GM23338 (cell line): ENCODE results near the gene RNF145. TPM values are rescaled to one million over a fixed set of nuclear protein-coding genes. Genes with fewer than 3 reads are reported as not detected.

ENCODE experiments used
- ATAC-seq: fragments of 200-7000 bp; cut with Tn5 transposase; 3 replicates; pipeline ENCODE4 v1.9.1; 2020
- DNase-seq: peaks from one replicate; pipeline ENCODE4 v3.0.0-alpha.2; 2015; ENCODE audit warnings: low spot score
- H2AFZ ChIP-seq: fragments of 200-600 bp; sonication (generic); 2 replicates; pipeline ENCODE4 v1.8.0; 2016; ENCODE audit warnings: antibody characterized with exemption, mild to moderate bottlenecking, moderate library complexity
- H3F3A ChIP-seq: fragments of 200-600 bp; sonication (generic); replicated peaks from 2 replicates; pipeline ENCODE4 v1.8.0; 2017; ENCODE audit warnings: antibody characterized with exemption, mixed run types, low read depth
- H3K27ac ChIP-seq: fragments of 200-600 bp; sonication (generic); 2 replicates; pipeline ENCODE4 v1.6.1; 2016; ENCODE audit warnings: low read depth
- H3K27me3 ChIP-seq: fragments of 200-600 bp; sonication (generic); 2 replicates; pipeline ENCODE4 v1.8.0; 2016; ENCODE audit warnings: mild to moderate bottlenecking, mixed run types, moderate library complexity; ENCODE audit not compliant: insufficient read depth
- H3K36me3 ChIP-seq: fragments of 200-600 bp; sonication (generic); 2 replicates; pipeline ENCODE4 v1.8.0; 2016; ENCODE audit warnings: mild to moderate bottlenecking; ENCODE audit not compliant: insufficient read depth
- H3K4me1 ChIP-seq: fragments of 200-600 bp; sonication (generic); 2 replicates; pipeline ENCODE4 v1.8.0; 2016; ENCODE audit warnings: mild to moderate bottlenecking, moderate library complexity; ENCODE audit not compliant: insufficient read depth
- H3K4me2 ChIP-seq: fragments of 200-600 bp; sonication (generic); 2 replicates; pipeline ENCODE4 v1.7.1; 2017; ENCODE audit warnings: mixed run types
- H3K4me3 ChIP-seq: fragments of 200-600 bp; sonication (generic); 2 replicates; pipeline ENCODE4 v1.6.1; 2016; ENCODE audit warnings: mixed run types
- H3K79me2 ChIP-seq: fragments of 200-600 bp; sonication (generic); replicated peaks from 2 replicates; pipeline ENCODE4 v1.8.0; 2017; ENCODE audit warnings: mild to moderate bottlenecking; ENCODE audit not compliant: insufficient read depth
- H3K9me2 ChIP-seq: fragments of 200-600 bp; sonication (generic); 2 replicates; pipeline ENCODE4 v1.8.0; 2017; ENCODE audit not compliant: insufficient read depth
- H4K20me1 ChIP-seq: fragments of 200-600 bp; sonication (generic); replicated peaks from 2 replicates; pipeline ENCODE4 v1.8.0; 2017; ENCODE audit warnings: mild to moderate bottlenecking; ENCODE audit not compliant: insufficient read depth
- H3K27ac Mint-ChIP-seq: 2 replicates; pipeline ENCODE4 v1.8.0; 2020; ENCODE audit warnings: inconsistent platforms, mild to moderate bottlenecking, moderate library complexity, mixed read lengths
- H3K27me3 Mint-ChIP-seq: 3 replicates; pipeline ENCODE4 v1.8.0; 2022; ENCODE audit warnings: low read depth, mild to moderate bottlenecking, moderate library complexity, mixed read lengths, inconsistent platforms; ENCODE audit not compliant: insufficient read depth, poor library complexity
- H3K36me3 Mint-ChIP-seq: 3 replicates; pipeline ENCODE4 v1.8.0; 2021; ENCODE audit warnings: low read depth, mild to moderate bottlenecking, inconsistent platforms, moderate library complexity, mixed read lengths
- H3K4me1 Mint-ChIP-seq: 3 replicates; pipeline ENCODE4 v1.8.0; 2020; ENCODE audit warnings: mild to moderate bottlenecking, inconsistent platforms, mixed read lengths
- H3K4me3 Mint-ChIP-seq: 3 replicates; pipeline ENCODE4 v1.8.0; 2021; ENCODE audit warnings: moderate library complexity, mild to moderate bottlenecking, inconsistent platforms, mixed read lengths
- H3K9me3 Mint-ChIP-seq: 3 replicates; pipeline ENCODE4 v1.8.0; 2020; ENCODE audit warnings: moderate library complexity, mild to moderate bottlenecking, inconsistent platforms, mixed read lengths
- CREB1 ChIP-seq: fragments of 250-450 bp; sonication (Bioruptor Pico); IDR thresholded peaks from 2 replicates; pipeline ENCODE4 v1.5.0; 2020; ENCODE audit warnings: low read depth, mild to moderate bottlenecking, moderate library complexity
- EZH2phosphoT487 ChIP-seq: fragments of 200-600 bp; sonication (generic); IDR thresholded peaks from one replicate; pipeline ENCODE4 v1.8.1; 2018; ENCODE audit warnings: antibody characterized with exemption; ENCODE audit not compliant: unreplicated experiment
- JUNB ChIP-seq: IDR thresholded peaks from one replicate; pipeline ENCODE4 v1.6.1; 2016; ENCODE audit warnings: antibody characterized with exemption; ENCODE audit not compliant: unreplicated experiment
- NANOG ChIP-seq: IDR thresholded peaks from 2 replicates; pipeline ENCODE4 v1.6.1; 2016; ENCODE audit warnings: antibody characterized with exemption, borderline replicate concordance
- POLR2AphosphoS5 ChIP-seq: IDR thresholded peaks from 2 replicates; pipeline ENCODE4 v1.6.1; 2016; ENCODE audit warnings: antibody characterized with exemption, low read depth
- REST ChIP-seq: IDR thresholded peaks from one replicate; pipeline ENCODE4 v1.6.1; 2018; ENCODE audit warnings: antibody characterized with exemption; ENCODE audit not compliant: unreplicated experiment
- ZNF114 ChIP-seq: fragments of 250-450 bp; sonication (Bioruptor Pico); IDR thresholded peaks from 2 replicates; pipeline ENCODE4 v1.5.0; 2020; ENCODE audit warnings: mild to moderate bottlenecking, moderate library complexity
- ZNF331 ChIP-seq: fragments of 250-450 bp; sonication (Bioruptor Pico); IDR thresholded peaks from 2 replicates; pipeline ENCODE4 v1.5.0; 2020; ENCODE audit warnings: low read depth, mild to moderate bottlenecking, moderate library complexity
- polyA plus RNA-seq: library from polyadenylated mRNA; unstranded; fragments of >200 nt; fragmentation: Nextera tagmentation; extraction: Ambion mirVana; gene quantifications from 2 replicates; pipeline ENCODE4 v1.2.1, GENCODE V29; 2016
- total RNA-seq: library from RNA; depleted of rRNA; stranded (reverse); fragments of >200 nt; shearing (Covaris generic); gene quantifications from 2 replicates; pipeline ENCODE4 v1.2.3, GENCODE V29; 2014
- TF ChIP-seq, protein P1 (sequence below), 2 experiments: fragments of 200-600 bp in 1 of 2; sonication (generic) in 1 of 2; conservative IDR thresholded peaks; 2 replicates each; pipeline versions ENCODE4 v1.5.1 to v1.6.1; 2016 to 2017; ENCODE audit warnings: antibody characterized with exemption in 2 of 2, low read depth in 2 of 2, mild to moderate bottlenecking in 2 of 2, moderate library complexity in 1 of 2
- TF ChIP-seq, protein P2 (sequence below): fragments of 250-450 bp; sonication (Bioruptor Pico); IDR thresholded peaks from 2 replicates; pipeline ENCODE4 v1.5.0; 2020; ENCODE audit warnings: mild to moderate bottlenecking, moderate library complexity
- TF ChIP-seq, protein P3 (sequence below): IDR thresholded peaks from 2 replicates; pipeline ENCODE4 v1.6.1; 2016; ENCODE audit warnings: antibody characterized with exemption

Gene RNF145
- total and polyA plus RNA-seq, 2 experiments from 2014 or later, result 15.6 to 43.5 TPM

DNA sequence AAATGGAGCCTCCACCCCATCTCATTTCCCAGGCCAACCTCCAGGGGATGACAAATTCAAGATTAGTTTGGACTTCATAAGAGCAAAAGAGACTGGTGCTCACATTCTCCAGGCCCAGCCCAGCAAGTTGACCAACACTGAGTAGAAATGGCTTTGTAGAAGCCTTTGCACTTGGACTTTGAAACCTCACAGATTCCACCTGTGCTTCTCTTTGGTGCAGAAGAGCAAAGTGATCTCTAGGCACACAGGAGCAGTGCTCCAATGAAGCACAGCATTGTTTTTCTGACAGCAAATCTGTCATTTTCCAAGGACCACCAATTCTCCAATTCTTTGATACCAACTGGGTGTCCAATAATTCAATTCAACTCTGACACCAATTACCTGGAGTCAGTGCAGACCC is 17.1 kb upstream of the RNF145 start:
- H3K27me3 Mint-ChIP-seq, result peaks cover 56% of the 10 kb centered on the region
- TF ChIP-seq EZH2phosphoT487, result no peak
- TF ChIP-seq POLR2AphosphoS5, result no peak
- no peak for TF ChIP-seq CREB1 (CRISPR knock-in tag)
- TF ChIP-seq, protein P1, sequence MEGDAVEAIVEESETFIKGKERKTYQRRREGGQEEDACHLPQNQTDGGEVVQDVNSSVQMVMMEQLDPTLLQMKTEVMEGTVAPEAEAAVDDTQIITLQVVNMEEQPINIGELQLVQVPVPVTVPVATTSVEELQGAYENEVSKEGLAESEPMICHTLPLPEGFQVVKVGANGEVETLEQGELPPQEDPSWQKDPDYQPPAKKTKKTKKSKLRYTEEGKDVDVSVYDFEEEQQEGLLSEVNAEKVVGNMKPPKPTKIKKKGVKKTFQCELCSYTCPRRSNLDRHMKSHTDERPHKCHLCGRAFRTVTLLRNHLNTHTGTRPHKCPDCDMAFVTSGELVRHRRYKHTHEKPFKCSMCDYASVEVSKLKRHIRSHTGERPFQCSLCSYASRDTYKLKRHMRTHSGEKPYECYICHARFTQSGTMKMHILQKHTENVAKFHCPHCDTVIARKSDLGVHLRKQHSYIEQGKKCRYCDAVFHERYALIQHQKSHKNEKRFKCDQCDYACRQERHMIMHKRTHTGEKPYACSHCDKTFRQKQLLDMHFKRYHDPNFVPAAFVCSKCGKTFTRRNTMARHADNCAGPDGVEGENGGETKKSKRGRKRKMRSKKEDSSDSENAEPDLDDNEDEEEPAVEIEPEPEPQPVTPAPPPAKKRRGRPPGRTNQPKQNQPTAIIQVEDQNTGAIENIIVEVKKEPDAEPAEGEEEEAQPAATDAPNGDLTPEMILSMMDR (conservative IDR thresholded peaks at IDR 0.05; ENCODE audit: low read depth in 2 of 2), result no peak
- TF ChIP-seq, protein P2, sequence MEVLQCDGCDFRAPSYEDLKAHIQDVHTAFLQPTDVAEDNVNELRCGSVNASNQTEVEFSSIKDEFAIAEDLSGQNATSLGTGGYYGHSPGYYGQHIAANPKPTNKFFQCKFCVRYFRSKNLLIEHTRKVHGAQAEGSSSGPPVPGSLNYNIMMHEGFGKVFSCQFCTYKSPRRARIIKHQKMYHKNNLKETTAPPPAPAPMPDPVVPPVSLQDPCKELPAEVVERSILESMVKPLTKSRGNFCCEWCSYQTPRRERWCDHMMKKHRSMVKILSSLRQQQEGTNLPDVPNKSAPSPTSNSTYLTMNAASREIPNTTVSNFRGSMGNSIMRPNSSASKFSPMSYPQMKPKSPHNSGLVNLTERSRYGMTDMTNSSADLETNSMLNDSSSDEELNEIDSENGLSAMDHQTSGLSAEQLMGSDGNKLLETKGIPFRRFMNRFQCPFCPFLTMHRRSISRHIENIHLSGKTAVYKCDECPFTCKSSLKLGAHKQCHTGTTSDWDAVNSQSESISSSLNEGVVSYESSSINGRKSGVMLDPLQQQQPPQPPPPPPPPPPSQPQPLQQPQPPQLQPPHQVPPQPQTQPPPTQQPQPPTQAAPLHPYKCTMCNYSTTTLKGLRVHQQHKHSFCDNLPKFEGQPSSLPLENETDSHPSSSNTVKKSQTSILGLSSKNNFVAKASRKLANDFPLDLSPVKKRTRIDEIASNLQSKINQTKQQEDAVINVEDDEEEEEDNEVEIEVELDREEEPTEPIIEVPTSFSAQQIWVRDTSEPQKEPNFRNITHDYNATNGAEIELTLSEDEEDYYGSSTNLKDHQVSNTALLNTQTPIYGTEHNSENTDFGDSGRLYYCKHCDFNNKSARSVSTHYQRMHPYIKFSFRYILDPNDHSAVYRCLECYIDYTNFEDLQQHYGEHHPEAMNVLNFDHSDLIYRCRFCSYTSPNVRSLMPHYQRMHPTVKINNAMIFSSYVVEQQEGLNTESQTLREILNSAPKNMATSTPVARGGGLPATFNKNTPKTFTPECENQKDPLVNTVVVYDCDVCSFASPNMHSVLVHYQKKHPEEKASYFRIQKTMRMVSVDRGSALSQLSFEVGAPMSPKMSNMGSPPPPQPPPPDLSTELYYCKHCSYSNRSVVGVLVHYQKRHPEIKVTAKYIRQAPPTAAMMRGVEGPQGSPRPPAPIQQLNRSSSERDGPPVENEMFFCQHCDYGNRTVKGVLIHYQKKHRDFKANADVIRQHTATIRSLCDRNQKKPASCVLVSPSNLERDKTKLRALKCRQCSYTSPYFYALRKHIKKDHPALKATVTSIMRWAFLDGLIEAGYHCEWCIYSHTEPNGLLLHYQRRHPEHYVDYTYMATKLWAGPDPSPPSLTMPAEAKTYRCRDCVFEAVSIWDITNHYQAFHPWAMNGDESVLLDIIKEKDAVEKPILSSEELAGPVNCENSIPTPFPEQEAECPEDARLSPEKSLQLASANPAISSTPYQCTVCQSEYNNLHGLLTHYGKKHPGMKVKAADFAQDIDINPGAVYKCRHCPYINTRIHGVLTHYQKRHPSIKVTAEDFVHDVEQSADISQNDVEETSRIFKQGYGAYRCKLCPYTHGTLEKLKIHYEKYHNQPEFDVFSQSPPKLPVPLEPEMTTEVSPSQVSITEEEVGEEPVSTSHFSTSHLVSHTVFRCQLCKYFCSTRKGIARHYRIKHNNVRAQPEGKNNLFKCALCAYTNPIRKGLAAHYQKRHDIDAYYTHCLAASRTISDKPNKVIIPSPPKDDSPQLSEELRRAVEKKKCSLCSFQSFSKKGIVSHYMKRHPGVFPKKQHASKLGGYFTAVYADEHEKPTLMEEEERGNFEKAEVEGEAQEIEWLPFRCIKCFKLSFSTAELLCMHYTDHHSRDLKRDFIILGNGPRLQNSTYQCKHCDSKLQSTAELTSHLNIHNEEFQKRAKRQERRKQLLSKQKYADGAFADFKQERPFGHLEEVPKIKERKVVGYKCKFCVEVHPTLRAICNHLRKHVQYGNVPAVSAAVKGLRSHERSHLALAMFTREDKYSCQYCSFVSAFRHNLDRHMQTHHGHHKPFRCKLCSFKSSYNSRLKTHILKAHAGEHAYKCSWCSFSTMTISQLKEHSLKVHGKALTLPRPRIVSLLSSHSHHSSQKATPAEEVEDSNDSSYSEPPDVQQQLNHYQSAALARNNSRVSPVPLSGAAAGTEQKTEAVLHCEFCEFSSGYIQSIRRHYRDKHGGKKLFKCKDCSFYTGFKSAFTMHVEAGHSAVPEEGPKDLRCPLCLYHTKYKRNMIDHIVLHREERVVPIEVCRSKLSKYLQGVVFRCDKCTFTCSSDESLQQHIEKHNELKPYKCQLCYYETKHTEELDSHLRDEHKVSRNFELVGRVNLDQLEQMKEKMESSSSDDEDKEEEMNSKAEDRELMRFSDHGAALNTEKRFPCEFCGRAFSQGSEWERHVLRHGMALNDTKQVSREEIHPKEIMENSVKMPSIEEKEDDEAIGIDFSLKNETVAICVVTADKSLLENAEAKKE (CRISPR knock-in tag), result no peak
- TF ChIP-seq, protein P3, sequence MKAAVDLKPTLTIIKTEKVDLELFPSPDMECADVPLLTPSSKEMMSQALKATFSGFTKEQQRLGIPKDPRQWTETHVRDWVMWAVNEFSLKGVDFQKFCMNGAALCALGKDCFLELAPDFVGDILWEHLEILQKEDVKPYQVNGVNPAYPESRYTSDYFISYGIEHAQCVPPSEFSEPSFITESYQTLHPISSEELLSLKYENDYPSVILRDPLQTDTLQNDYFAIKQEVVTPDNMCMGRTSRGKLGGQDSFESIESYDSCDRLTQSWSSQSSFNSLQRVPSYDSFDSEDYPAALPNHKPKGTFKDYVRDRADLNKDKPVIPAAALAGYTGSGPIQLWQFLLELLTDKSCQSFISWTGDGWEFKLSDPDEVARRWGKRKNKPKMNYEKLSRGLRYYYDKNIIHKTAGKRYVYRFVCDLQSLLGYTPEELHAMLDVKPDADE, result no peak
- TF ChIP-seq JUNB, result no peak
- no peak for TF ChIP-seq NANOG
- no peak for TF ChIP-seq REST
- TF ChIP-seq ZNF114 (CRISPR knock-in tag), result no peak
- TF ChIP-seq ZNF331 (CRISPR knock-in tag), result no peak
- H3K4me3 Mint-ChIP-seq, result no peak overlapping the region
- H3K79me2 ChIP-seq, result no peaks in the 10 kb centered on the region
- no peaks in the 10 kb centered on the region for H3K9me2 ChIP-seq
- H3K27me3 ChIP-seq, result peaks cover 87% of the 10 kb centered on the region
- peaks cover 11% of the 10 kb centered on the region for H3K4me1 Mint-ChIP-seq
- no peaks in the 10 kb centered on the region for H3K36me3 ChIP-seq
- H3K4me1 ChIP-seq, result peaks cover 9% of the 10 kb centered on the region
- H3K27ac ChIP-seq, result no peak overlapping the region
- H3F3A ChIP-seq, result no peaks in the 10 kb centered on the region
- no peaks in the 10 kb centered on the region; the same call in 2 of the 3 replicates for H3K9me3 Mint-ChIP-seq
- no peak overlapping the region for H3K4me3 ChIP-seq
- no peak overlapping the region for H3K4me2 ChIP-seq
- ATAC-seq (no peak), DNase-seq (no peak)
- no peaks in the 10 kb centered on the region; the same call in 1 of the 2 replicates for H4K20me1 ChIP-seq
- no peak overlapping the region for H2AFZ ChIP-seq
- H3K27ac Mint-ChIP-seq, result no peak overlapping the region
- H3K36me3 Mint-ChIP-seq, result no peaks in the 10 kb centered on the region
